ENCODE data around the gene MCTP1. TPM values are rescaled to one million over a fixed set of nuclear protein-coding genes. Genes with fewer than 3 reads are reported as not detected.

Gene MCTP1
- total and polyA plus RNA-seq, 2 of the 13 experiments (the other 11 are each of a cell fraction or from before 2014, with no cell fraction given), result 0.15 to 0.48 TPM

DNA sequence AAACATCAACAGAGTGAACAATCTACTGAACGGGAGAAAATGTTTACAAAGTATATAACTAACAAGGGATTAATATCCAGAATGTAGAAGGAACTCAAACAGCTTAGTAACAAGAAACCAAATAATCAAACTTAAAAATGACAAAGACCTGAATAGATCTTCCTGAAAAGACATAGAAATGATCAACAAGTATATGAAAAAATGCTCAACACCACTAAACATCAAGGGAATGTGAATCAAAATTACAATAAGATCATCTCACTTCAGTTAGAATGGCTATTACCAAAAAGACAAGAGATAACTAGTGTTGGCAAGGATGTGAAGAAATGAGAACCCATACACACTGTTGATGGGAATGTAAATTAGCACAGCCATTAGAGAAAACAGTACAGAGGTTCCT is 218.8 kb downstream of the MCTP1 start:
- no peak for ATAC-seq
- no peak for DNase-seq (ENCODE audit: low spot score)
- CTCF ChIA-PET (ENCODE audit: low intra/inter-chr PET ratio, low total read pairs), result no interaction called here
- TF ChIP-seq, protein P1, sequence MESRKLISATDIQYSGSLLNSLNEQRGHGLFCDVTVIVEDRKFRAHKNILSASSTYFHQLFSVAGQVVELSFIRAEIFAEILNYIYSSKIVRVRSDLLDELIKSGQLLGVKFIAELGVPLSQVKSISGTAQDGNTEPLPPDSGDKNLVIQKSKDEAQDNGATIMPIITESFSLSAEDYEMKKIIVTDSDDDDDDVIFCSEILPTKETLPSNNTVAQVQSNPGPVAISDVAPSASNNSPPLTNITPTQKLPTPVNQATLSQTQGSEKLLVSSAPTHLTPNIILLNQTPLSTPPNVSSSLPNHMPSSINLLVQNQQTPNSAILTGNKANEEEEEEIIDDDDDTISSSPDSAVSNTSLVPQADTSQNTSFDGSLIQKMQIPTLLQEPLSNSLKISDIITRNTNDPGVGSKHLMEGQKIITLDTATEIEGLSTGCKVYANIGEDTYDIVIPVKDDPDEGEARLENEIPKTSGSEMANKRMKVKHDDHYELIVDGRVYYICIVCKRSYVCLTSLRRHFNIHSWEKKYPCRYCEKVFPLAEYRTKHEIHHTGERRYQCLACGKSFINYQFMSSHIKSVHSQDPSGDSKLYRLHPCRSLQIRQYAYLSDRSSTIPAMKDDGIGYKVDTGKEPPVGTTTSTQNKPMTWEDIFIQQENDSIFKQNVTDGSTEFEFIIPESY (CRISPR knock-in tag; IDR thresholded peaks at IDR 0.05), result no peak
- no peak for TF ChIP-seq ZNF792 (CRISPR knock-in tag; IDR thresholded peaks at IDR 0.05)
- TF ChIP-seq XBP1 (CRISPR knock-in tag; IDR thresholded peaks at IDR 0.05), result no peak
- no peak for TF ChIP-seq ZNF430 (CRISPR knock-in tag; IDR thresholded peaks at IDR 0.05)
- TF ChIP-seq HNRNPLL (IDR thresholded peaks at IDR 0.05; ENCODE audit: low read depth, low read length, poor library complexity, severe bottlenecking), result no peak
- TF ChIP-seq MEIS2 (CRISPR knock-in tag; IDR thresholded peaks at IDR 0.05), result no peak
- TF ChIP-seq, protein P2, sequence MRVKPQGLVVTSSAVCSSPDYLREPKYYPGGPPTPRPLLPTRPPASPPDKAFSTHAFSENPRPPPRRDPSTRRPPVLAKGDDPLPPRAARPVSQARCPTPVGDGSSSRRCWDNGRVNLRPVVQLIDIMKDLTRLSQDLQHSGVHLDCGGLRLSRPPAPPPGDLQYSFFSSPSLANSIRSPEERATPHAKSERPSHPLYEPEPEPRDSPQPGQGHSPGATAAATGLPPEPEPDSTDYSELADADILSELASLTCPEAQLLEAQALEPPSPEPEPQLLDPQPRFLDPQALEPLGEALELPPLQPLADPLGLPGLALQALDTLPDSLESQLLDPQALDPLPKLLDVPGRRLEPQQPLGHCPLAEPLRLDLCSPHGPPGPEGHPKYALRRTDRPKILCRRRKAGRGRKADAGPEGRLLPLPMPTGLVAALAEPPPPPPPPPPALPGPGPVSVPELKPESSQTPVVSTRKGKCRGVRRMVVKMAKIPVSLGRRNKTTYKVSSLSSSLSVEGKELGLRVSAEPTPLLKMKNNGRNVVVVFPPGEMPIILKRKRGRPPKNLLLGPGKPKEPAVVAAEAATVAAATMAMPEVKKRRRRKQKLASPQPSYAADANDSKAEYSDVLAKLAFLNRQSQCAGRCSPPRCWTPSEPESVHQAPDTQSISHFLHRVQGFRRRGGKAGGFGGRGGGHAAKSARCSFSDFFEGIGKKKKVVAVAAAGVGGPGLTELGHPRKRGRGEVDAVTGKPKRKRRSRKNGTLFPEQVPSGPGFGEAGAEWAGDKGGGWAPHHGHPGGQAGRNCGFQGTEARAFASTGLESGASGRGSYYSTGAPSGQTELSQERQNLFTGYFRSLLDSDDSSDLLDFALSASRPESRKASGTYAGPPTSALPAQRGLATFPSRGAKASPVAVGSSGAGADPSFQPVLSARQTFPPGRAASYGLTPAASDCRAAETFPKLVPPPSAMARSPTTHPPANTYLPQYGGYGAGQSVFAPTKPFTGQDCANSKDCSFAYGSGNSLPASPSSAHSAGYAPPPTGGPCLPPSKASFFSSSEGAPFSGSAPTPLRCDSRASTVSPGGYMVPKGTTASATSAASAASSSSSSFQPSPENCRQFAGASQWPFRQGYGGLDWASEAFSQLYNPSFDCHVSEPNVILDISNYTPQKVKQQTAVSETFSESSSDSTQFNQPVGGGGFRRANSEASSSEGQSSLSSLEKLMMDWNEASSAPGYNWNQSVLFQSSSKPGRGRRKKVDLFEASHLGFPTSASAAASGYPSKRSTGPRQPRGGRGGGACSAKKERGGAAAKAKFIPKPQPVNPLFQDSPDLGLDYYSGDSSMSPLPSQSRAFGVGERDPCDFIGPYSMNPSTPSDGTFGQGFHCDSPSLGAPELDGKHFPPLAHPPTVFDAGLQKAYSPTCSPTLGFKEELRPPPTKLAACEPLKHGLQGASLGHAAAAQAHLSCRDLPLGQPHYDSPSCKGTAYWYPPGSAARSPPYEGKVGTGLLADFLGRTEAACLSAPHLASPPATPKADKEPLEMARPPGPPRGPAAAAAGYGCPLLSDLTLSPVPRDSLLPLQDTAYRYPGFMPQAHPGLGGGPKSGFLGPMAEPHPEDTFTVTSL (CRISPR knock-in tag; IDR thresholded peaks at IDR 0.05; ENCODE audit: borderline replicate concordance), result no peak
- TF ChIP-seq CBX5 (CRISPR knock-in tag; IDR thresholded peaks at IDR 0.05; ENCODE audit: borderline replicate concordance), result no peak
- TF ChIP-seq ZNF367 (CRISPR knock-in tag; IDR thresholded peaks at IDR 0.05; ENCODE audit: borderline replicate concordance), result no peak
- no peak for TF ChIP-seq REL (CRISPR knock-in tag; conservative IDR thresholded peaks at IDR 0.05)
- TF ChIP-seq CREB1 (IDR thresholded peaks at IDR 0.05), result no peak
- no peak for TF ChIP-seq CREB1 (CRISPR knock-in tag; IDR thresholded peaks at IDR 0.05)
- TF ChIP-seq ZNF501 (CRISPR knock-in tag; IDR thresholded peaks at IDR 0.05), result no peak
- no peak for TF ChIP-seq ZSCAN30 (CRISPR knock-in tag; IDR thresholded peaks at IDR 0.05)
- no peak for TF ChIP-seq TP53 (CRISPR knock-in tag; conservative IDR thresholded peaks at IDR 0.05)
- H3K4me2 ChIP-seq (ENCODE audit: low read depth, low read length), result no peak overlapping the region
- no peaks in the 10 kb centered on the region for H3K27me3 ChIP-seq (ENCODE audit: control insufficient read depth in 1 of 2, insufficient read depth in 2 of 2, low read length in 2 of 2)
- no peak overlapping the region for H3K27ac ChIP-seq (ENCODE audit: extremely low read length, insufficient read depth, low read length)
- H4K20me1 ChIP-seq (ENCODE audit: insufficient read depth, low read length), result no peaks in the 10 kb centered on the region
- 13% methylated on average over 1 of the region's 1 CpG for WGBS (ENCODE audit: low lambda C conversion rate)
- no peak overlapping the region for H3K9ac ChIP-seq (ENCODE audit: insufficient read depth, low read depth, low read length)
- FAIRE-seq, result no peak
- POLR2A ChIA-PET, result no interaction called here
- no TSS peak for BruUV-seq (replicated peaks)
- H3K36me3 ChIP-seq (replicated peaks in 1 of 2; ENCODE audit: control insufficient read depth in 1 of 2, insufficient read depth in 2 of 2, low read length in 2 of 2), result no peaks in the 10 kb centered on the region
- no peaks in the 10 kb centered on the region for H3K9me3 ChIP-seq (ENCODE audit: low read length)
- no peak overlapping the region for H3K4me3 ChIP-seq (replicated peaks in 1 of 3; ENCODE audit: insufficient read depth in 1 of 3, low read depth in 2 of 3, low read length in 3 of 3)
- intact Hi-C loops (cut with micrococcal nuclease; ENCODE audit: unreplicated experiment), result no loop called here
- H3K79me2 ChIP-seq (ENCODE audit: insufficient read depth, low read length), result no peaks in the 10 kb centered on the region
- in situ Hi-C loops (cut with HindIII; ENCODE audit: extremely low pct_ligation_motif_present, low pct_unique_long_range_greater_than_20kb), result no loop called here
- H2AFZ ChIP-seq (ENCODE audit: low read length), result no peak overlapping the region
- H3K4me1 ChIP-seq (ENCODE audit: insufficient read depth, low read length), result no peaks in the 10 kb centered on the region
